GM18517 (cell line): Measurements from ENCODE around the gene ERF.
"Not testable (repeated sequence)": the region's sequence is repeated elsewhere in the genome, so short reads cannot be mapped to it uniquely, and the experiment has no call there.

Experiments used
- ATAC-seq: cut with Tn5 transposase; IDR thresholded peaks from one replicate; pipeline ENCODE4 v1.9.1; 2021; ENCODE audit warnings: mild to moderate bottlenecking, moderate library complexity; ENCODE audit not compliant: unreplicated experiment

ERF gene

GRCh38 chr19:42275517-42275916, 20.6 kb upstream of the ERF start:
- no peak for ATAC-seq

GRCh38 chr19:42275103-42275502, 20.2 kb upstream of the ERF start:
- no peak for ATAC-seq

DNA sequence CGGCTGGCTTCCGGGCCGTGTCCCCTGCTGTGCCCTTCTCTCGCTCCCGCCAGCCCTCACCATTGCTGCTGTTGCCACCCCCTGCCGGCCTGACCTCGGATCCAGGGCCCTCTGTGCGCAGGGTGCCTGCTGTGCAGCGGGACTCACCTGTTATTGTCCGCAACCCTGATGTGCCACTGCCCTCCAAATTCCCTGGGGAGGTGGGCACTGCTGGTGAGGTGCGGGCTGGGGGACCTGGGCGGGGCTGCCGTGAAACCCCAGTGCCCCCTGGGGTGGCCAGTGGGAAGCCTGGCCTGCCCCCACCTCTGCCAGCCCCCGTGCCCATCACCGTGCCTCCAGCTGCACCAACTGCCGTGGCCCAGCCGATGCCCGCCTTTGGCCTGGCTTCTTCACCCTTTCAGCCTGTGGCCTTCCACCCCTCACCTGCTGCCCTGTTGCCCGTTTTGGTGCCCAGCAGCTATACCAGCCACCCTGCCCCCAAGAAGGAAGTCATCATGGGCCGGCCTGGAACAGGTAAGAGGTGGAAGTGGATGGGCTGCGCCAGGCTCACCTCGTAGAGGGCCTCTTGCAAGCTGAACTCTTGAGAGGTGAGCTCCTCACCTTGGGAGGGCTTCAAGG, 19.2 kb upstream of the ERF start:
- ATAC-seq: no peak

DNA sequence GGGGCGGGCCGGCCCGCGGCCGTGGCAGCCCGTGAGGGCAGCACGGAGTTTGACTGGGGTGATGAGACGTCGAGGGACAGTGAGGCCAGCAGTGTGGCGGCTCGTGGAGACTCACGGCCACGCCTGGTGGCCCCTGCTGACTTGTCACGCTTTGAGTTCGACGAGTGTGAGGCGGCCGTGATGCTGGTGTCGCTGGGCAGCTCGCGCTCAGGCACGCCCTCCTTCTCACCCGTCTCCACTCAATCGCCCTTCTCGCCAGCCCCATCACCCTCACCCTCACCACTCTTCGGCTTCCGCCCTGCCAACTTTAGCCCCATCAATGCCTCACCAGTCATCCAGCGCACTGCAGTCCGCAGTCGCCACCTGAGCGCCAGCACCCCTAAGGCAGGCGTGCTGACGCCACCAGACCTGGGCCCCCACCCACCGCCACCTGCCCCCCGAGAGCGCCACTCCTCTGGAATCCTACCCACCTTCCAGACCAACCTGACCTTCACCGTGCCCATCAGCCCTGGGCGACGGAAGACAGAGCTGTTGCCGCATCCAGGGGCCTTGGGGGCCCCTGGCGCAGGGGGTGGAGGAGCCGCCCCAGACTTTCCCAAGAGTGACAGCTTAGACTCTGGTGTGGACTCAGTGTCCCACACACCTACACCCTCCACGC, 18.6 kb upstream of the ERF start:
- ATAC-seq: no peak

DNA sequence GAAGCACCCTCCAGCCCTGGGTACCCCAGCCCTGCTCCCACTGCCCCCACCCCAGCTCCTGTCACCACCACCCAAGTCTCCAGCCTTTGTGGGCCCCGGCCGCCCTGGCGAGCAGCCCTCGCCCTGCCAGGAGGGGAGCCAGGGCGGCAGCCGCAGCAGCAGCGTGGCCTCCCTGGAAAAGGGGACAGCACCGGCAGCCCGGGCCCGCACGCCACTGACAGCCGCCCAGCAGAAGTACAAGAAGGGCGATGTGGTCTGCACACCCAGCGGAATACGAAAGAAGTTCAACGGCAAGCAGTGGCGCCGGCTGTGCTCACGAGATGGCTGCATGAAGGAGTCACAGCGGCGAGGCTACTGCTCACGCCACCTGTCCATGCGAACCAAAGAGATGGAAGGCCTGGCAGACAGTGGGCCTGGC, 18.1 kb upstream of the ERF start:
- no peak for ATAC-seq

- no peak for ATAC-seq
Observed at GRCh38 chr19:42272535-42272897, 17.6 kb upstream of the ERF start.

GRCh38 chr19:42271861-42272534, 17.1 kb upstream of the ERF start:
- ATAC-seq: no peak

GRCh38 chr19:42271045-42271419, 16.1 kb upstream of the ERF start:
- ATAC-seq: no peak

GRCh38 chr19:42270346-42271044, 15.6 kb upstream of the ERF start:
- ATAC-seq: no peak

DNA sequence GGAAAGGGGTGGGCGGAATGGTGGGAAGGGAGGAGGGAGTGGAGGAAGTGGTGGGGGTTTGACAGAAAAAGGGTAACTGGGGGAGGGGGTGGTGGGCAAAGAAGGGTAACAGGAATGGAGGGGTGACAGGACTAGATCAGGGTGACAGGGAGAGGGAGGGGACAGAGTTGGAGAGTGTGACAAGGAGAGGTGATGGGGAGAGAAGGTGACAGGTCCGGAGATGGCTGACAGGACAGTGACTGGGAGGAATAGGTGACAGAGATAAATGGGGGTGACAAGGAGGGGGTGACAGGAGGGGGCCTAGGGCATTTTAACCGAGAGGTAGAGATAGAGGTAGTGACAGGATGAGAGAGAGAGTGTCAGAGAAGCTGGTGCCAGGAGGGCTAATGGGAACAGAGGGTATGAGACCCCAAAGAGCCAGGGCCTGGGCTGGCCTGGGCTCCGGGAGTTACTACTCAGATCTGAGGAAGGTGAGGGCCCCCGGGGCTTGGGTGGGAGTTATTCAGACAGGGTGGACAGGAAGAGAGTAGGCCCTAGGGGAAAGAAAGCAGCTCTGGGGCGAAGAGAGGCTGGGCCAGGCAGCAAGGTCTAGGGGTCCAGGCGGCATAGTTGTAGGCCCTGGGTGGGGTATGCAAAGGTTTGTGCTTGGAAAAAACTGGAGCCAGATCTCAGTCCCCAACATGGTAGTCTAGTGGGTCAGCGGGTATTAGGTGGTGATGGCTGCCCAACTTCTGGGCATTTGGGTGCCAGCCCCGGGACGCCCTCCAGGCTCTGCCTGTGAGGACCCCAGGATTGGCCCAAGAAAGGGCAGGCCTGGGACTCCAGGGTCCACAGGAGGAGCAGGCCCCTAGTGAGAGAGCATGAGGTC, 14.8 kb upstream of the ERF start:
- ATAC-seq: no peak

GRCh38 chr19:42268704-42269477, 14.0 kb upstream of the ERF start, which contains the start of gene CIC:
TSS of gene CIC (plus strand) at chr19:42269252. CDS start at chr19:42271784, 2,532 bp downstream.
- ATAC-seq: peak; percentile 75

DNA sequence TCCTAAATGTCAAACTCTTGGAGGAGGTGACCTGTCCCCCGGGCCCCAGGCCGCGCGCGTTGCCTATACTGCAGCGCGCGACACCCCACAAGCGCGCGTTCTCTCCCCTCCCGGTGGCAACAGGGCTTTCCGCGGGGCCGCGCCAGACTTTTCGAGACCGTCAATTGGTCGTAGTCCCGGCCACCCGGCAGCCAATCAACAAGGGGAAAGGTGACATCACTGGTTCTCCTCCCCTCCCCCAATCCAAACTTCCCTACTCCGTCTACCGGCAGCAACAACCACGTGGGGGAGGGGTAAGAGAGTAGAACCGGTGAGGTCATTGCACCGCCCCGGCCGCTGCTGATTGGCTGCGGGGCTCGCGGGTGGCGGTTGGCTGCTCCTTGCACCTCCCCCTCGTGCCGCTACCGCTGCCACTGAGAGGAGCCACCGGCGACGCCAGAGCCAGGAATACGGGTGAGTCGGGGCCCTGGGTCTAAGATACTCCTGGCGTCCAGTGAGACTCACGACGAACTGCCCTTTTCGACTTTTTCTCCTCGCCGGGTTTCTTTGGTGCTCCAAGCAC, 13.3 kb upstream of the ERF start:
- ATAC-seq: peak; percentile 59

- ATAC-seq: no peak
Observed at GRCh38 chr19:42267644-42268141, 12.8 kb upstream of the ERF start.

DNA sequence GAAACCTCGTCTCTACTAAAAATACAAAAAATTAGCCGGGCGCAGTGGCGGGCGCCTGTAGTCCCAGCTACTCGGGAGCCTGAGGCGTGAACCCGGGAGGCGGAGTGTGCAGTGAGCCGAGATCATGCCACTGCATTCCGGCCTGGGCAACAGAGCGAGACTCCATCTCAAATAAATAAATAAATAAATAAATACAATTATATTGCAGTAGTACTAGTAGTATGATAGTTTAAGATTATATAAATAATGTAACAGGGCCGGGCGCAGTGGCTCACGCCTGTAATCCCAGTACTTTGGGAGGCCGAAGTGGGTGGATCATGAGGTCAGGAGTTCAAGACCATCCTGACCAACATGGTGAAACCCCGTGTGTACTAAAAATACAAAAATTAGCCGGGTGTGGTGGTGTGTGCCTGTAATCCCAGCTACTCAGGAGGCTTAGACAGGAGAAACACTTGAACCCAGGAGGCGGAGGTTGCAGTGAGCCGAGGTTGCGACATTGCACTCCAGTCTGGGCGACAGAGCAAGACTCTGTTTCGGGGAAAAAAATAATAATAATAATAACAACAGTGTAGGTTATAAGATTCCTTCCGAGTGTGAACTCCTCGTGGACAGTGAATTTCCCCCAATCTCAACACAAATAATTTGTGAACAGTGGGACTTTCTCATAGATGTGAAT, 12.1 kb upstream of the ERF start:
- not testable (repeated sequence) for ATAC-seq

DNA sequence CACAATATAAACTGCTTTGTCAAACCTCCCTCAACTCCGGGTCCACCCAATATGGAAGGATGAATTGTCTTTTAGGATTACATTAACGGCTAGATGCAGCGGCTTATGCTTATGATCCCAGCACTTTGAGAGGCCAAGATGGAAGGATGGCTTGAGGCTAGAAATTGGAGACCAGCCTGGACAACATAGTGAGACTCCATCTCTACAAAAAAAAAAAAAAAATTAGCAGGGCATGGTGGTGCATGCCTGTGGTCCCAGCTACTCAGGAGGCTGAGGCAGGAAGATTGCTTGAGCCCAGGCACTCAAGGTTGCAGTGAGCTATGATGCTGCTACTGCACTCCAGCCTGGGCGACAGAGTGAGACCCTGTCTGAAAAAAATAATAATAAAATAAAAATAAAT, 11.2 kb upstream of the ERF start:
- not testable (repeated sequence) for ATAC-seq

GRCh38 chr19:42261763-42262162, 6.8 kb upstream of the ERF start:
- ATAC-seq: no peak

GRCh38 chr19:42257842-42258241, 2.9 kb upstream of the ERF start:
- ATAC-seq: not testable (repeated sequence)

DNA sequence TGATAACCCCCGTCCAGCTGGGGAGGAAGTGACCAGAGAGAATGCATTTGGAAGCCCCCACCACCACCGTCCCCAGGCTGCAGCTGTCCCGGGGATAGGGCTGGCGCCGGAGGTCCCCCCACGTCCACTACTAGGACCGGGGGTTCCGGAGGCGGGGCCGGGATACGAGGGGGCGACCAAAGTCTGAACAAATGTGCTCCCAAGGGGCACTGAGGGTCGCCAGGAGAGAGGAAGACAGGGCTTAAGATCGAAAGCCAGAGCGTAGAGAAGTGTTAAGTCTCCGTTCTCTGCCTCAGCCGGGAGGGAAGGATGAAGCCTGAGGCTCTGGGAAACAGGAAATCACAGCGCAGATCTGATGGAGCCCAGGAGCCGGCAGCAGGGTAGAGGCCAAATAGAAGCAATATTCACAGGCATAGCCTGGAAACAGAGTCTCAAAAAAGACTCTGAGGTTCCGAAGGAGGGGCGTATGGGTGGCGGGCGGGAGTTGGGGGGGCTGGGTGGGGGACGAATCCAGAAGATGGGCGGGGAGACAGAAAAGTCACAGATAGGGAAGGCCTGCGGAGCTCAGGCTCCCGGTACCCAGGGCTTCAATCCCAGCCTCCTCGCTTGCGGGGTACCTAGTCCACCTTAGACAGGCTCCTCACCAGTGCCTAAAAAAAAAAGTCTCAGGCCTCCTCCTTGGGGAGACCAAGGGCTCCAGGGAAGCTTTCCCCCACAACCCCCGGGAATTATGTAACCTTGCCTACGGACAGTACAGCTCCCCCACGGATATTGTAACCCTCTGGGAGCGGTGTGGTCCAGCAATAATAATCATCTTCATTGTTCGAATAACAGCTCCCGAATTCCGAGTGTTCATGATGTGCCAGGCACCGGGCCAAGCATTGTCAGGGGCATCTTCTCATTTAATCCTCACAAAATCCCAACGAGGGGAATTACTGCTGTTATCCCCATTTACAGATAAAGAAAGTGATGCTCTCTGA, 1.1 kb upstream of the ERF start:
- ATAC-seq: no peak
